Fibroblast of lung (primary cell): ENCODE results near the gene KIAA1191. TPM values are rescaled to one million over a fixed set of nuclear protein-coding genes. Genes with fewer than 3 reads are reported as not detected.
"Not testable (repeated sequence)": the region's sequence is repeated elsewhere in the genome, so short reads cannot be mapped to it uniquely, and the experiment has no call there.

Experiments used
- DNase-seq, 2 donors: peaks; one replicate each; pipeline versions ENCODE4 v3.0.0 to v3.0.0-alpha.2; 2010; ENCODE audit warnings: low read depth in 2 of 2
- H2AFZ ChIP-seq: 2 replicates; pipeline ENCODE4 v1.5.1; 2012; ENCODE audit warnings: low read length, control low read depth, inconsistent platforms
- H3K27ac ChIP-seq: 2 replicates; pipeline ENCODE4 v1.5.1; 2011; ENCODE audit warnings: low read length, control low read depth; ENCODE audit not compliant: insufficient read depth
- H3K27me3 ChIP-seq: 2 replicates; pipeline ENCODE4 v1.5.1; 2011; ENCODE audit warnings: mild to moderate bottlenecking, low read length; ENCODE audit not compliant: control insufficient read depth, insufficient read depth
- H3K36me3 ChIP-seq: 2 replicates; pipeline ENCODE4 v1.5.1; 2011; ENCODE audit warnings: low read length; ENCODE audit not compliant: control insufficient read depth, insufficient read depth
- H3K4me1 ChIP-seq: 2 replicates; pipeline ENCODE4 v1.5.1; 2011; ENCODE audit warnings: low read length; ENCODE audit not compliant: control insufficient read depth, insufficient read depth; ENCODE audit errors: extremely low read depth
- H3K4me2 ChIP-seq: 2 replicates; pipeline ENCODE4 v1.5.1; 2011; ENCODE audit warnings: low read length, control low read depth; ENCODE audit not compliant: insufficient read depth; ENCODE audit errors: extremely low read depth
- H3K4me3 ChIP-seq, 4 experiments: fragments of 200-600 bp in 1 of 4; sonication (generic) in 1 of 4; replicated peaks in 1 of 4; 2 replicates each; pipeline ENCODE4 v1.5.1; 2011 to 2016; ENCODE audit warnings: low read length in 4 of 4, low read depth in 3 of 4, mild to moderate bottlenecking in 3 of 4, control low read depth in 2 of 4, inconsistent platforms in 1 of 4, mixed read lengths in 1 of 4; ENCODE audit not compliant: insufficient read depth in 1 of 4; ENCODE audit errors: control extremely low read depth in 1 of 4
- H3K79me2 ChIP-seq: 2 replicates; pipeline ENCODE4 v1.5.1; 2012; ENCODE audit warnings: mild to moderate bottlenecking, low read length, inconsistent platforms; ENCODE audit not compliant: control insufficient read depth, insufficient read depth
- H3K9ac ChIP-seq: 2 replicates; pipeline ENCODE4 v1.5.1; 2011; ENCODE audit warnings: mild to moderate bottlenecking, low read length, control low read depth; ENCODE audit not compliant: insufficient read depth
- H3K9me3 ChIP-seq: 2 replicates; pipeline ENCODE4 v1.5.1; 2012; ENCODE audit warnings: low read depth, low read length; ENCODE audit not compliant: control insufficient read depth, insufficient read depth
- H4K20me1 ChIP-seq: 2 replicates; pipeline ENCODE4 v1.5.1; 2011; ENCODE audit warnings: low read length; ENCODE audit not compliant: control insufficient read depth, insufficient read depth; ENCODE audit errors: extremely low read depth
- EZH2 ChIP-seq: IDR thresholded peaks from 2 replicates; pipeline ENCODE4 v1.5.1; 2012; ENCODE audit warnings: low read length, control low read depth, mild to moderate bottlenecking; ENCODE audit errors: missing control alignments
- polyA plus RNA-seq, 2 donors: library from polyadenylated mRNA; depleted of rRNA in 1 of 2; stranded (reverse) in 1 of 2; unstranded in 1 of 2; fragments of >200 nt; gene quantifications; 2 replicates each; pipeline ENCODE4 v1.2.1, GENCODE V29; 2011 to 2012; ENCODE audit warnings: missing spikeins in 1 of 2
- total RNA-seq: library from RNA; depleted of rRNA; stranded (reverse); fragments of >200 nt; gene quantifications from 2 replicates; pipeline ENCODE4 v1.2.1, GENCODE V29; 2014
- TF ChIP-seq, protein P1 (sequence below), 2 donors: IDR thresholded peaks in 1 of 2; conservative IDR thresholded peaks in 1 of 2; 1 replicate in 1 of 2; 2 replicates in 1 of 2; pipeline ENCODE4 v1.5.1; 2011 to 2012; ENCODE audit warnings: low read length in 2 of 2, control low read depth in 1 of 2, inconsistent platforms in 1 of 2, low read depth in 1 of 2, mild to moderate bottlenecking in 1 of 2

Gene KIAA1191
- total and polyA plus RNA-seq, 2 donors (not counting 1 experiment from before 2014, with no cell fraction given): 89.5 to 101 TPM

DNA sequence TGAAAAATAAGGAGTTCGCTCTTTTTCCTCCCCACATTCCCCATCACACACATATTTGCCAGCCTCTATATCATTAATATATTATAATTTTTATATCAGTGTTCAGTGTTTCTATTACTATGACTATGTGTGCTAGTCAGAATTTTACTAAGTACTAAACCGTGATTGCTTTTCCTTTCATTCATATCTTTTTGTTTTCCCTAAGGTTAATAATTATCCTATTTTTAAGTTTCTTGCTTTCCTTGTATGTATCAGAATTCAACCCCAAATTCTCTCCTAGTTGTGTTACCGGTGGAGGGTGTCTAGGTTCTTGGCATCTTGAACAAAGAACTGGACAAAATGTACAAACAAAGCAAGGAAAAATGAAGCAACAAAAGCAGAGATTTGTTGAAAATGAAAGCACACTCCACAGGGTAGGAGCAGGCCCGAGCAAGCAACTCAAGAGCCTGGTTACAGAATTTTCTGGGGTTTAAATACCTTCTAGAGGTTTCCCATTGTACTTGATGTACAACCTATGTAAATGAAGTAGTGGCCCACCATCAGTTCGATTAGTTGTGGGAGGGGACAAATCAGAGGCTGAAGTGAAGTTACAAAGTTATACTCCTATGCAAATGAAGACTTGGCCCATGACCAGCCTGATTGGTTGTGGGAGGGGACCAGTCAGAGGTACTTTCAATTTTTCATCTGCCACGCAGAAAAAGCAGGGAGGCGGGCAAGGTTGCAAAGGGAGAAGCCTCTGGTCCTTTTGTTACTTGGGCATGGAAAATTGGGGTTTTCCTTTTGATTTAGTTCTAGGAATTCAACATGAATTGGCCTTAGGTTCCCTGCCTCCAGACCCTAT is 43.8 kb downstream of the KIAA1191 start:
- H3K79me2 ChIP-seq: no peaks in the 10 kb centered on the region
- H2AFZ ChIP-seq: no peak overlapping the region
- no peaks in the 10 kb centered on the region for H4K20me1 ChIP-seq
- no peaks in the 10 kb centered on the region for H3K4me1 ChIP-seq
- H3K9me3 ChIP-seq: no peaks in the 10 kb centered on the region
- no peaks in the 10 kb centered on the region for H3K36me3 ChIP-seq
- H3K4me2 ChIP-seq: no peak overlapping the region
- TF ChIP-seq, protein P1, sequence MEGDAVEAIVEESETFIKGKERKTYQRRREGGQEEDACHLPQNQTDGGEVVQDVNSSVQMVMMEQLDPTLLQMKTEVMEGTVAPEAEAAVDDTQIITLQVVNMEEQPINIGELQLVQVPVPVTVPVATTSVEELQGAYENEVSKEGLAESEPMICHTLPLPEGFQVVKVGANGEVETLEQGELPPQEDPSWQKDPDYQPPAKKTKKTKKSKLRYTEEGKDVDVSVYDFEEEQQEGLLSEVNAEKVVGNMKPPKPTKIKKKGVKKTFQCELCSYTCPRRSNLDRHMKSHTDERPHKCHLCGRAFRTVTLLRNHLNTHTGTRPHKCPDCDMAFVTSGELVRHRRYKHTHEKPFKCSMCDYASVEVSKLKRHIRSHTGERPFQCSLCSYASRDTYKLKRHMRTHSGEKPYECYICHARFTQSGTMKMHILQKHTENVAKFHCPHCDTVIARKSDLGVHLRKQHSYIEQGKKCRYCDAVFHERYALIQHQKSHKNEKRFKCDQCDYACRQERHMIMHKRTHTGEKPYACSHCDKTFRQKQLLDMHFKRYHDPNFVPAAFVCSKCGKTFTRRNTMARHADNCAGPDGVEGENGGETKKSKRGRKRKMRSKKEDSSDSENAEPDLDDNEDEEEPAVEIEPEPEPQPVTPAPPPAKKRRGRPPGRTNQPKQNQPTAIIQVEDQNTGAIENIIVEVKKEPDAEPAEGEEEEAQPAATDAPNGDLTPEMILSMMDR (conservative IDR thresholded peaks at IDR 0.05 in 1 of 2, IDR thresholded peaks at IDR 0.05 in 1 of 2; ENCODE audit: low read depth in 1 of 2, low read length in 2 of 2): no peak
- TF ChIP-seq EZH2: no peak
- no peak overlapping the region for H3K9ac ChIP-seq
- no peaks in the 10 kb centered on the region for H3K27me3 ChIP-seq
- no peak overlapping the region for H3K4me3 ChIP-seq
- DNase-seq: no peak
- H3K27ac ChIP-seq: no peak overlapping the region

GRCh38 chr5:176305356-176305755 is 56.2 kb downstream of the KIAA1191 start:
- H2AFZ ChIP-seq, DNase-seq, H3K4me3 ChIP-seq, H3K9me3 ChIP-seq, H3K27me3 ChIP-seq, H4K20me1 ChIP-seq, H3K79me2 ChIP-seq, H3K9ac ChIP-seq, H3K27ac ChIP-seq, H3K4me2 ChIP-seq, H3K4me1 ChIP-seq, H3K36me3 ChIP-seq: not testable (repeated sequence)

Other genes with a start within 250 kb of the KIAA1191 start
- gene SIMC1, start 123.3 kb downstream of the KIAA1191 start, total RNA-seq: 4.4 and 4.6 TPM in 2 replicates
- gene SIMC1, start 123.3 kb downstream of the KIAA1191 start, polyA plus RNA-seq: 7.9 and 10.1 TPM in 2 replicates
- gene ARL10, start 3.7 kb upstream of the KIAA1191 start, total RNA-seq: 9.8 and 11.1 TPM in 2 replicates
- gene ARL10, start 3.7 kb upstream of the KIAA1191 start, polyA plus RNA-seq: 3.0 and 3.4 TPM in 2 replicates
- gene NOP16, start 26.8 kb upstream of the KIAA1191 start, total RNA-seq: 10.3 and 11.1 TPM in 2 replicates
- gene NOP16, start 26.8 kb upstream of the KIAA1191 start, polyA plus RNA-seq: 26.3 and 49.7 TPM in 2 replicates
- gene HIGD2A, start 27.0 kb upstream of the KIAA1191 start, total RNA-seq: 41.6 and 54.7 TPM in 2 replicates
- 77.6 and 94.9 TPM in 2 replicates for gene HIGD2A, start 27.0 kb upstream of the KIAA1191 start, polyA plus RNA-seq
- 74.2 and 94.3 TPM in 2 replicates for gene CLTB, start 54.8 kb upstream of the KIAA1191 start, total RNA-seq
- 90.8 and 116 TPM in 2 replicates for gene CLTB, start 54.8 kb upstream of the KIAA1191 start, polyA plus RNA-seq
- 35.4 and 38.5 TPM in 2 replicates for gene FAF2, start 86.6 kb upstream of the KIAA1191 start, total RNA-seq
- 54.7 and 55.5 TPM in 2 replicates for gene FAF2, start 86.6 kb upstream of the KIAA1191 start, polyA plus RNA-seq
- 2.3 and 2.6 TPM in 2 replicates for gene RNF44, start 175.6 kb upstream of the KIAA1191 start, total RNA-seq
- 1.4 and 2.4 TPM in 2 replicates for gene RNF44, start 175.6 kb upstream of the KIAA1191 start, polyA plus RNA-seq
- gene CDHR2, start 187.6 kb upstream of the KIAA1191 start, total RNA-seq: under 0.01 TPM in 1 of 2 replicates, not detected in the other
- not detected in 2 replicates for gene CDHR2, start 187.6 kb upstream of the KIAA1191 start, polyA plus RNA-seq
- gene GPRIN1, start 248.4 kb upstream of the KIAA1191 start, total RNA-seq: 4.9 and 6.3 TPM in 2 replicates
- gene GPRIN1, start 248.4 kb upstream of the KIAA1191 start, polyA plus RNA-seq: 1.9 and 5.0 TPM in 2 replicates